HCT116 (cell line): ENCODE results near the gene PLAC9.

Experiments
- CTCF ChIP-seq, 3 experiments: fragments of 200-600 bp in 1 of 3; sonication (generic) in 1 of 3; IDR thresholded peaks in 2 of 3; conservative IDR thresholded peaks in 1 of 3; 2 replicates each; pipeline ENCODE4 v1.5.1; 2012 to 2017; ENCODE audit warnings: low read depth in 2 of 3, low read length in 2 of 3, antibody characterized with exemption in 1 of 3, borderline replicate concordance in 1 of 3, control low read depth in 1 of 3, mild to moderate bottlenecking in 1 of 3, mixed read lengths in 1 of 3, mixed run types in 1 of 3, moderate library complexity in 1 of 3; ENCODE audit not compliant: insufficient read depth in 1 of 3
- EZH2 ChIP-seq: fragments of 200-600 bp; sonication (generic); IDR thresholded peaks from 2 replicates; pipeline ENCODE4 v1.6.1; 2017; ENCODE audit warnings: antibody characterized with exemption, mixed run types
- POLR2A ChIP-seq: IDR thresholded peaks from 2 replicates; pipeline ENCODE4 v1.7.0; 2011; ENCODE audit warnings: borderline replicate concordance; ENCODE audit not compliant: insufficient read depth, insufficient read length; ENCODE audit errors: extremely low read depth
- SIN3A ChIP-seq: IDR thresholded peaks from 2 replicates; pipeline ENCODE4 v1.6.1; 2012; ENCODE audit warnings: low read depth
- ZBTB33 ChIP-seq: IDR thresholded peaks from 2 replicates; pipeline ENCODE4 v1.6.1; 2011; ENCODE audit warnings: mild to moderate bottlenecking, low read length, moderate library complexity; ENCODE audit not compliant: insufficient replicate concordance; ENCODE audit errors: extremely low read depth
- TF ChIP-seq, protein P1 (sequence below): IDR thresholded peaks from 2 replicates; pipeline ENCODE4 v1.6.1; 2012

DNA sequence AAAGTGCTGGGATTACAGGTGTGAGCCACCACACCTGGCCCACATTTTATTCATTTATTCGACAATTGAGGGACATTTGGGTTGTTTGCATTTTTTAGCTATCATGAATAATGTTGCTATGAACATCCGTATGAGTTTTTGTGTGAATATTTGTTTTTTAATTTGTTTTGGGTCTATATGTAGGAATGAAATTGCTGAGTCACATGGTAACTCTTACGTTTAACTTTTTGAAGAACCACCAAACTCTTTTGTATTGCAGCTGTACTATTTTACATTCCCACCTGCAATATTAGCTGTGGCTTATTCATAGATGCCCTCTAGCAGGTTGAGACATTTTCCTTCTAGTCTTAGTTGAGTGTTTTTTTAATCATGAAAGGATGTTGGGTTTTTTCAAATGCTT, 14.4 kb downstream of the PLAC9 start:
- no peak for TF ChIP-seq EZH2
- TF ChIP-seq CTCF (IDR thresholded peaks at IDR 0.05 in 2 of 3, conservative IDR thresholded peaks at IDR 0.05 in 1 of 3; ENCODE audit: borderline replicate concordance in 1 of 3, insufficient read depth in 1 of 3, low read depth in 2 of 3, low read length in 2 of 3), result no peak
- no peak for TF ChIP-seq POLR2A
- TF ChIP-seq ZBTB33, result no peak
- TF ChIP-seq, protein P1, sequence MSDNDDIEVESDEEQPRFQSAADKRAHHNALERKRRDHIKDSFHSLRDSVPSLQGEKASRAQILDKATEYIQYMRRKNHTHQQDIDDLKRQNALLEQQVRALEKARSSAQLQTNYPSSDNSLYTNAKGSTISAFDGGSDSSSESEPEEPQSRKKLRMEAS, result no peak
- TF ChIP-seq SIN3A, result no peak
